Eye (tissue), 1 donor: Measurements from ENCODE around the gene UGT1A8.
"Not testable (repeated sequence)": the region's sequence is repeated elsewhere in the genome, so short reads cannot be mapped to it uniquely, and the experiment has no call there.

ENCODE experiments used
- DNase-seq: peaks from one replicate; pipeline ENCODE4 v3.0.0-alpha.2; 2015

The UGT1A8 gene

DNA sequence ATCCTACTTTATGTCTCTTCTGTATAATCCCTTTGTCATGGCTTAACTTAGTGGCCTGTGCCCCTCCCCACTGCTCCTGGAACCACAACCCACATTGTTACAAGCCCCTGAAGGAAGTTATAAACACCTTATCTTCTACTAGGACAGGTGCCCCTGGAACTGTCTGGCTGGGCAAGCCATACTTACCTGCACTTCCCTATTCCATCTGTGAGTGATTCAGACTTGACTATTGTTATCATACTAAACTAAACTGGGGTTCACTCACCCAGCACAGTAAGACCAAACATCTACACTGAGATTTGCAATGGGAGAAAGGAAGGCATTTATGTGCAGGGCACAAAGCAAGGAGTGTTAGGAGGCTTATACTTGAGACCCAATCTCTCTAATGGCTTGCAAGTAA is 71.6 kb downstream of the UGT1A8 start:
- no peak for DNase-seq

GRCh38 chr2:233689501-233689900 is 72.1 kb downstream of the UGT1A8 start:
- no peak for DNase-seq

GRCh38 chr2:233690444-233690843 is 73.0 kb downstream of the UGT1A8 start:
- DNase-seq: no peak

GRCh38 chr2:233691443-233692433 is 74.3 kb downstream of the UGT1A8 start:
- DNase-seq: no peak

DNA sequence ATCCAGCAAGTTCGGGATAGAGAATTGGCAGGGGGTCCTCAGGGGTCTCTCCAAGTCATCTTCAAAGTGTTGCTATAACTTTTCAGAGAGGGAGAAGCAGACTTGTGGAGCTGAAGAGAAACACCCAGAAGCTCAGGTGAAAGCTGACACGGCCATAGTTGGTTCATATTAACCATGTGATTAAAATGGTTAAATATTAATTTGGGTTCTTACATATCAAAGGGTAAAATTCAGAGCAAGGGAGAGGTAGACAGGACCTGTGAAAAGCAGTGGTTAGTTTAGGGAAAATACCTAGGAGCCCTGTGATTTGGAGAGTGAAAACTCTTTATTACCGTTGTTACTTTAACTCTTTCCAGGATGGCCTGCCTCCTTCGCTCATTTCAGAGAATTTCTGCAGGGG is 75.2 kb downstream of the UGT1A8 start, which contains the start of gene UGT1A6:
Gene UGT1A6 (plus strand): TSS at position 243 of the 400 bp plus-strand sequence. CDS start 115 bp downstream, at position 358.
- no peak for DNase-seq

DNA sequence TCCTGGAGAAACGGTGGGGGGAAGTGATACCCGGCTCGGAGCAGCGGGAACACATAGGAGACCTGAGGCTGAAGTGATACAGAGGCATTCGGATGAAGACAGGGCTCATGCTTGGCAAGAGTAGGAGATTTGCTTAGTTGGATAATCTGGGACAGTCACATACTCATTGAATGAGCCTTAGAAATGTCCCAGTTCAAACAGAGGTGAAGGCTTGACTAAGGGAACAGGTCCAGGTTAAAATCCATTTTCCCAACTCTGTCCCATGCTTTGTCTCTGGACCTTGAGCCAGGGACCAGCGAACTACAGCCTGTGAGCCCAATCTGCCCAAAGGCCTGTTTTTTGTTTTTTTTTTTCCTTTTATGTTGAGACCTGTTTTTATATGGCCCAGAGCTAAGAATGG is 76.5 kb downstream of the UGT1A8 start:
- no peak for DNase-seq

DNA sequence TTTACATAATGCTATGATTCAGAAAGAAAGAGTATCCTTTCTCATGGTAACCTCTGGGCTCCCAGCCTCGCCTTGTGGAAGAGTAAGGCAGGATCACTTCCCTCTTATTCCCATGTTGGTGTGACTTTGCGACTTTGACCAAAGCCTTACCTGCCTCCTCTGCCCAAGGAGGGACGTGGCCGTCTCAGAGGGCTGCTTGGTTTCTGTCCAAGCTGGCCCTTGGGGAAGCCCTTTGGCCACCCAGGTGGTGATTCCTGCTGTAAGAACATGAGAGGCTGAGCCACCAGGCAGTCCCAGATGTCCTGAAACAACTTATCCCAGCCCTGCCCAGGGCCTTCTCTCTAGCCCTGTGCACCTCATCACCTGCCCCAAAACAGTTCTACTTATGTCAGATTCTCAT is 81.3 kb downstream of the UGT1A8 start:
- no peak for DNase-seq

GRCh38 chr2:233699424-233700027 is 82.1 kb downstream of the UGT1A8 start:
- peak; percentile 3 for DNase-seq

- peak; percentile 67 for DNase-seq
Measured at GRCh38 chr2:233700028-233700635, 82.7 kb downstream of the UGT1A8 start.

DNA sequence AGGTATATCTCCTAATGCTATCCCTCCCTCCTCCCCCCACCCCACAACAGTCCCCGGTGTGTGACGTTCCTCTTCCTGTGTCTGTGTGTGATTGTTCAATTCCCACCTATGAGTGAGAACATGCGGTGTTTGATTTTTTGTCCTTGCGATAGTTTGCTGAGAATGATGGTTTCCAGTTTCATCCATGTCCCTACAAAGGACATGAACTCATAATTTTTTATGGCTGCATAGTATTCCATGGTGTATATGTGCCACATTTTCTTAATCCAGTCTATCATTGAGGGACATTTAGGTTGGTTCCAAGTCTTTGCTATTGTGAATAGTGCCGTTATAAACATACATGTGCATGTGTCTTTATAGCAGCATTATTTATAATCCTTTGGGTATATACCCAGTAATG is 83.4 kb downstream of the UGT1A8 start:
- DNase-seq: not testable (repeated sequence)

DNA sequence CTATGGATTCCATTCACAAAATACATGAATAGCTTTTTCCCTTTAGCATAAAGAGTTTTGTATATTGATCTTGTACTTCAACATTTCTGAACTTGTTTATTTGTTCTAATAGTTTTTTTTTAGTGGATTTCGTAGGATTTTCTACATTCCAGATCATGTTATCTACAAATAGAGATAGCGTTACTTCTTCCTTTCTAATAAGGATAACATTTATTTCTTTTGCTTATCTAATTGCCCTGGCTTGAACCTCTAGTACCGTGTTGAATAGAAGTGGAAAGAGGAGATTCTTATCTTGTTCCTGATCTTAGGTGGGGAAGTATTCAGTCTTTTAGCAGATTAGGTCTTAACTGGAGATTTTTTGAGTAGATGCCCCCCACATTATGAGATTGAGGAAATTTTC is 84.8 kb downstream of the UGT1A8 start:
- no peak for DNase-seq

DNA sequence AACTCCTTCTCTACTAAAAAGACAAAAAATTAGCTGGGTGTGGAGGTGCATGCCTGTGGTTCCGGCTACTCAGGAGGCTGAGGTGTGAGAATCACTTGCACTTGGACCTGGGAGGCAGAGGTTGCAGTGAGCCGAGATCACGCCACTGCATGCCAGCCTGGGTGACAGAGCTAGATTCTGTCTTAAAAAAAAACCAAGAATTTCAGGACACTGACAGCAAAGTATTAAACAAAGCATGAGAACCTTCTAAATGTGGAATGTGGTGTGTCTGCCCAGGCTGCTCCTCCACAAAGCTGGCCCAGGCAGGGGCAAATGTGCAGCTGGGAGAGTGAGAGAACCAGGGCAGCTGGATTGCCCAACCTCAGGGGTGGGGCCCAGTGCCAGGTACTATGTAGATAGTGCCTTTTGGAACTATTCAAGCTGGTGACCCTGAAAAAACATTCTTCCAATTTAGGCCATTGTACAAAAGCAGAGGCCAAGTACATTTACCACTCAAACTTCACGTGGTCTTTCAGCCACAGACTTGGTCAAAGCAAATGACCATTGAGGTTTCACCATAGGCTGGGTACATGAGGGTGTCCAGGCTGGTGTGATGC is 88.6 kb downstream of the UGT1A8 start:
- DNase-seq: no peak

DNA sequence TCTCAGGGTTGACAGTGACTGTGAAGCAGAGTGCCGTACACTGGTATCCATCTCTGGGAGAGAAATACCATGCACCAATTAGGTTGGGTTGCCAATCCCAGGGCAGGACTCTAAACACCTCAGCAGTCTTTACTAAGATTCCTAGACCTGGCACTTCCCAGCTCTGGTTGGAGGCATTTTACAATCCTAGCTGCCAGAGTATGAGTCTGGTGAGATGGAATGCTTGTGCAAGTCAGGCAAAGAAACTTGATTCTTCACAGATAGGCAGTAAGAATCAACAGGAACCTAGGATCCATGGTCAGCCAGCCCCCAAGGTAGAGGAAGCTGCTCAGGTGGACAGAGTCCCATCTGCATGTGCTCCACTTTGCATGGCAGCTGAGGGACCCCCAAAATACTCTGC is 89.3 kb downstream of the UGT1A8 start:
- DNase-seq: no peak

DNA sequence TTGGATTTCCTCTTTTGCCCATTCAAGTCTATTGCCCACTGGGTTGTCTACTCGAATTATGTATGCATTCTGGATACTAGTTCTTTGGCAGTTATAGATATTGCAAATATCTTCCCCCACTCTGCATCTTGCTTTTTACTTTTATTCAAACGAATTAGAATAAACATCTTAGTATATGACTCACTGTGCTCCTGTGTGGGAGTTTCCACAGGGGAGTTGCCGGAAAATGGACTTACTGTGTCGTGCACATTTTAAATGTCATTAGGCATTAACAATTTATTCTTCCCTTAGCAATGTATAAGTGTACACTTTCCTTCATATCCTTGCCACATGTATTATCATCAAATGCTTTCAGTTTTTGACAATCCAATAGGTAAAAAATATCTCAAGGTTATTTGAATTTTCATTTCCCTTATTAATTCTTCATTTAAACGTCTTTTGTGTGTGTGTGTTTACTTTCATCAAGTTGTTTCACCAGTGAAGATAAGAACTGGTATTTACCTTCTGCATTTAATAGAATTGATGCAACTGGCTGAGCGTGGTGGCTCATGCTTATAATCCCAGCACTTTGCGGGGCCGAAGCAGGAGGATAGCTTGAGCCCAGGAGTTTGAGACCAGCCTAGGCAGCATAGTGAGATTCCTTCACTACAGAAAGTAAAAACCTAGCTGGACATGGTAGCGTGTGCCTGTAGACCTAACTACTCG is 90.7 kb downstream of the UGT1A8 start:
- peak; percentile 24 for DNase-seq

GRCh38 chr2:233708942-233709341 is 91.5 kb downstream of the UGT1A8 start:
- no peak for DNase-seq

GRCh38 chr2:233711312-233712008 is 94.0 kb downstream of the UGT1A8 start:
- DNase-seq: peak; percentile 84

DNA sequence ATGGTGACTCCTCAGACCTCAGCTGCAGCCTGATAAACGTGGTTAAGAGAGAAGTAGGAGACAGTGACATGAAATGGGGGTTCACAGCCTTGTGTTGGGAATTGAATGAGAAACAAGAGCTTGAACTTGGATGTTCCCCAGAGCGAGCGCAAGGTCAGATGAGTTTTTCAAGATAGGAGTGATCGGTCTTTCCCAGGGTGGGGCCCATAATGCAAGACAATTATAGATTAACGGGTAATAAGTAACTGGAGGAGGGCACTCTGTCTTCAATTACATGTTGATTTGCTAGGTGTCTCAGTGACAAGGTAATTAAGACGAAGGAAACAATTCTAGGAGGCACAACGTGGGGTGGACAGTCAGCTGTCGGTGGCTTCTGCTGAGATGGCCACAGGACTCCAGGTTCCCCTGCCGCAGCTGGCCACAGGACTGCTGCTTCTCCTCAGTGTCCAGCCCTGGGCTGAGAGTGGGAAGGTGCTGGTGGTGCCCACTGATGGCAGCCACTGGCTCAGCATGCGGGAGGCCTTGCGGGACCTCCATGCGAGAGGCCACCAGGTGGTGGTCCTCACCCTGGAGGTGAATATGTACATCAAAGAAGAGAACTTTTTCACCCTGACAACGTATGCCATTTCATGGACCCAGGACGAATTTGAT is 95.3 kb downstream of the UGT1A8 start, which contains the start of gene UGT1A5:
Gene UGT1A5 (plus strand): TSS at position 297 of the 651 bp plus-strand sequence. CDS start 85 bp downstream, at position 382.
- no peak for DNase-seq

- DNase-seq: no peak
Measured at GRCh38 chr2:233713262-233713615, 95.8 kb downstream of the UGT1A8 start.

GRCh38 chr2:233714121-233714520 is 96.7 kb downstream of the UGT1A8 start:
- no peak for DNase-seq

DNA sequence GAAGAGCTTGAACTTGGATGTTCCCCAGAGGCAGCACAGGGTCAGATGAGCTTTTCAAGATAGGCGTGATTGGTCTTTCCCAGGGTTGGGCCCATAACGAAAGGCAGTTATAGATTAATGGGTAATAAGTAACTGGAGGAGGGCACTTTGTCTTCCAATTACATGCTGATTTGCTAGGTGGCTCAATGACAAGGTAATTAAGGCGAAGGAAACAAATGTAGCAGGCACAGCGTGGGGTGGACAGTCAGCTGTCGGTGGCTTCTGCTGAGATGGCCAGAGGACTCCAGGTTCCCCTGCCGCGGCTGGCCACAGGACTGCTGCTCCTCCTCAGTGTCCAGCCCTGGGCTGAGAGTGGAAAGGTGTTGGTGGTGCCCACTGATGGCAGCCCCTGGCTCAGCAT is 101.1 kb downstream of the UGT1A8 start, which contains the start of gene UGT1A4:
Gene UGT1A4 (plus strand): TSS at position 185 of the 400 bp plus-strand sequence. CDS start 85 bp downstream, at position 270.
- no peak for DNase-seq

DNA sequence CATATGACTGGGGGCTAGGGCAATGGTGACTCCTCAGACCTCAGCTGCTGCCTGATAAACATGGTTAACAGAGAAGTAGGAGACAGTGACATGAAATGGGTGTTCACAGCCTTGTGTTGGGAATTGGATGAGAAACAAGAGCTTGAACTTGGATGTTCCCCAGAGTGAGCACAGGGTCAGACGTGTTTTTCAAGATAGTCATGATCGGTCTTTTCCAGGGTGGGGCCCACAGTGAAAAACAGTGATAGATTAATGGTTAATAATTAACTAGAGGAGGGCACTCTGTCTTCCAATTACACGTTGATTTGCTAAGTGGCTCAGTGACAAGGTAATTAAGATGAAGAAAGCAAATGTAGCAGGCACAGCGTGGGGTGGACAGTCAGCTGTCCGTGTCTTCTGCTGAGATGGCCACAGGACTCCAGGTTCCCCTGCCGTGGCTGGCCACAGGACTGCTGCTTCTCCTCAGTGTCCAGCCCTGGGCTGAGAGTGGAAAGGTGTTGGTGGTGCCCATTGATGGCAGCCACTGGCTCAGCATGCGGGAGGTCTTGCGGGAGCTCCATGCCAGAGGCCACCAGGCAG is 111.4 kb downstream of the UGT1A8 start, which contains the start of gene UGT1A3:
Gene UGT1A3 (plus strand): TSS at position 320 of the 579 bp plus-strand sequence. CDS start 85 bp downstream, at position 405.
- no peak for DNase-seq
